Fibroblast of gingiva (primary cell): ENCODE data around the gene CFHR5.
"Not testable (repeated sequence)": the region's sequence is repeated elsewhere in the genome, so short reads cannot be mapped to it uniquely, and the experiment has no call there.

Source experiments
- DNase-seq: peaks from one replicate; pipeline ENCODE4 v3.0.0-alpha.2; 2011; ENCODE audit warnings: low read depth

CFHR5 gene

GRCh38 chr1:196977278-196977677, at the start of gene CFHR5:
Gene CFHR5 (plus strand): TSS chr1:196977556. CDS start chr1:196977665, 109 bp downstream.
- no peak for DNase-seq

- not testable (repeated sequence) for DNase-seq
These were observed 44.5 kb upstream of the CFHR5 start for GRCh38 chr1:196932853-196933252.

DNA sequence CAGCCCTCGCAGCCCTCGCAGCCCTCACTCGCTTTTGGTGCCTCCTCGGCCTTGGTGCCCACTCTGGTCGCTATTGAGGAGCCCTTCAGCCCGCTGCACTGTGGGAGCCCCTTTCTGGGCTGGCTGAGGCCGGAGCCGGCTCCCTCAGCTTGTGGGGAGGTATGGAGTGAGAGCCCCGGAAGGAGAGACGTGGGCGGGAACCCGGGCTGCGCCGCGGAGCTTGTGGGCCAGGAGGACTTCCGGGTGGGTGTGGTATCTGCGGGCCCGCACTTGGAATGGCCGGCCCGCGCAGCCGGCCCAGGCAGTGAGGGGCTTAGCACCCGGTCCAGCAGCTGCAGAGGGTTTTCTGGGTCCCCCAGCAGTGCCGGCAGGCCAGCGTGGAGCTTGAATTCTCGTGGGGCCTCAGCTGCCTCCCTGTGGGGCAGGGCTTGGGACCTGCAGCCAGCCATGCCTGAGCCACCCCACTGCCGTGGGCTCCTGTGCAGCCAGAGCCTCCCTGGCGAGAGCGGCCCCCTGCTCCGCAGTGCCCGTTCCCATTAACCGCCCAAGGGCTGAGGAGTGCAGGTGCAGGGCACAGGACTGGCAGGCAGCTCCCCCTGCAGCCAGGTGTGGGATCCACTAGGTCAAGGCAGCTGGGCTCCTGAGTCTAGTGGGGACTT, 43.7 kb upstream of the CFHR5 start:
- no peak for DNase-seq

DNA sequence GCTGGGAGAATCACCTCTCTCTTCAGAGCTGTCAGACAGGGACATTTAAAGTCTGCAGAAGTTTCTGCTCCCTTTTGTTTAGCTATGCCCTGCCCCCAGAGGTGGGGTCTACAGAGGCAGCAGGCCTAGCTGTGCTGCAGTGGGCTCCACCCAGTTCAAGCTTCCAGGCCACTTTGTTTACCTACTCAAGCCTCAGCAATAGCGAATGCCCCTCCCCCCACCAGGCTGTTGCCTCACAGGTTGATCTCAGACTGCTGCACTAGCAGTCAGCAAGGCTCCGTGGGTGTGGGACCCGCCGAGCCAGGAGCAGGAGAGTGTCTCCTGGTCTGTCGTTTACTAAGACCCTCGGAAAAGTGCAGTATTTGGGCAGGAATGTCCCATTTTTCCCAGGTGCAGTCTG, 35.9 kb upstream of the CFHR5 start:
- DNase-seq: not testable (repeated sequence)

- DNase-seq: not testable (repeated sequence)
These were observed 33.8 kb upstream of the CFHR5 start, which contains the start of gene CFHR2 for GRCh38 chr1:196943568-196943967. Gene CFHR2 (plus strand): TSS chr1:196943738. CDS start chr1:196943881, 143 bp downstream.

GRCh38 chr1:196951711-196952394, 25.5 kb upstream of the CFHR5 start:
- DNase-seq: no peak

DNA sequence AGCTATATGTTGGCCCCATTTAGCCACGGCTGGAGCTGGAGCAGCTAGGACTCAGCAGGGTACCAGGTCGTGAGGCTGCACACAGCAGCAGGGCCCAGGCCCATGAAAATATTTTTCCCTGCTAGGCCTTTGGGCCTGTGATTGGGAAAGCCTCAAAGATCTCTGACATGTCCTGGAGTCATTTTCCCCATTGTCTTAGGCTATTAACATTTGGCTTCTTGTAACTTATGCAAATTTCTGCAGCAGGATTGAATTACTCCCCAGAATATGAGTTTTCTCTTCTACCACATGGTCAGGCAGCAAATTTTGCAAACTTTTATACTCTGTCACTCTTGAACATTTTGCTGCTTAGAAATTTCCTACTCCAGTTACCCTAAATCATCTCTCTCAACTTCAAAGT, 22.6 kb upstream of the CFHR5 start:
- no peak for DNase-seq

GRCh38 chr1:196955926-196956325, 21.4 kb upstream of the CFHR5 start:
- no peak for DNase-seq

DNA sequence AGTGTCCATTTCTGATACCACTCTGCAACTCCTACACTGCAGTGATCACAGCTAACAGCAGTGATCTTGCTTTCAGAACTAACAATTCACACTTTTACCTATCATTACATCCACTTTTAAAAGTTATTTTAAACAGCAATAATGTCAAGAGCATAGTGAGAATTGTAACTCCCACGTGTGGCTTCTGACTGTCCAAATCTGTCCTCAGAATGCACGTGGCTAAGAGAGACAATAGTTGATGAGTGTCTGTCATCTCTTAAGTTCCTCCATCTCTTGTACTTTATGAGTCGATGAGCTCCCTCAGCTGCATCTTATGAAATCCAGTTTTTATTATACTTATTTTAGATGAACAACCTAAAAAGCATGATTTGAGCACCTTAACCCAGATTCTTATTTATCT, 16.5 kb upstream of the CFHR5 start:
- DNase-seq: no peak

- no peak for DNase-seq
These were observed 7.2 kb upstream of the CFHR5 start for GRCh38 chr1:196970182-196970581.

DNA sequence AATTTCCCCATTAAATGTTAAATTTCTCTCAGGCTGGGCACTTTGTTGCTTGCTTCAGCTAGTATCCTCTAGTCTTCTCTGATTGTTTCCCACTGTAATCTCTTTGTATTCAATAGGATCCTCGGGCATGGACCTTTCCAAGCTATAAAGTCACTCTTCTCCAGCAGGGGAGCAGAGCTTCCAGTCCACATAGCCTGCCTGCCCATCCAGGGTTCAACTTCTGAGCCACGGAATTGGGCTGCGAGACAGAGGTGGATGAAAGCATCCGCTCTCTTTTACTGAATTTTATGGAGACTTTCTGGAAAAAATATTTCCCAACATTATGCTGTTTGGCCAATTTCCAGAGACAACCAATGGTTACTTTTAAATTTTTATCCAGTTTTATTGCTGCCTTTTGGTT, 1.1 kb upstream of the CFHR5 start:
- no peak for DNase-seq

DNA sequence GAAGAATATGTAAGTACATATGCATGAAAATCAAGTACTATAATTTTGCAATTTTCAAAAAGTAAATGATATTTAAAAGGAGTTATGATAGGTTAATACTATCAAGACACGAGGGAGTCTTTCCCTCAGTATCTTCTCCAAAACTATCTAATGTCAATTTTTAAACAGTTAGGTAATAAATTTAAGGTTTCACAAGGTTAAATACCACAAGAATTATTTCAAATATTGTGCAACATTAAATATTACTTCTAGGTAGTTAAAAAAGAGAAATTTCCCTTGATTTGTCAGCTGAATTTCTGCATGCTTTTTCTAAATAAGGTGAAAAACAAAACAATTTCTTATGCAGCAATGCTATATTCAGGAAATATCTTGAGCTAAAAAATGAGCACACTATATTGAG, 3.5 kb downstream of the CFHR5 start:
- DNase-seq: no peak

- DNase-seq: not testable (repeated sequence)
These were observed 4.9 kb downstream of the CFHR5 start for GRCh38 chr1:196982247-196982646.

DNA sequence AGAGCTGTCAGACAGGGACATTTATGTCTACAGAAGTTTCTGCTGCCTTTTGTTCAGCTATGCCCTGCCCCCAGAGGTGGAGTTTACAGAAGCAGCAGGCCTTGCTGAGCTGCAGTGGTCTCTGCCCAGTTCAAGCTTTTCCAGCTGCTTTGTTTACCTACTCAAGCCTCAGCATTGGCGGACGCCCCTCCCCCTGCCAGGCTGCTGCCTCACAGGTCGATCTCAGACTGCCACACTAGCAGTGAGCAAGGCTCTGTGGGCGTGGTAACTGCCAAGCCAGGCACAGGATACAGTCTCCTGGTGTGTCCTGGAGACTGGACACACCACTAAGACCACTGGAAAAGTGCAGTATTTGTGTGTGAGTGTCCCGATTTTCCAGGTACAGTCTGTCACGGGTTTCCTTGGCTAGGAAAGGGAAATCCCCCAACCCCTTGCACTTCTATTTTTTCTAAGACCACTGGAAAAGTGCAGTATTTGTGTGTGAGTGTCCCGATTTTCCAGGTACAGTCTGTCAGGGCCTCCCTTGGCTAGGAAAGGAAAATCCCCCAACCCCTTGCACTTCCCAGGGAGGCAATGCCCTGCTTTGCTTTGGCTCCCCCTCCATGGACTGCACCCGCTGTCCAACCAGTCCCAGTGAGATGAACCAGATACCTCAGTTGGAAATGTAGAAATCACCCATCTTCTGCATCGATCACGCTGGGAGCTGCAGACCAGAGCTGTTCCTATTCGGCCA, 14.7 kb downstream of the CFHR5 start:
- DNase-seq: not testable (repeated sequence)

- no peak for DNase-seq
These were observed 16.6 kb downstream of the CFHR5 start for GRCh38 chr1:196993916-196994315.

GRCh38 chr1:196997423-196997822, 20.1 kb downstream of the CFHR5 start:
- DNase-seq: peak; percentile 34

- no peak for DNase-seq
These were observed 24.5 kb downstream of the CFHR5 start for GRCh38 chr1:197001828-197002227.

DNA sequence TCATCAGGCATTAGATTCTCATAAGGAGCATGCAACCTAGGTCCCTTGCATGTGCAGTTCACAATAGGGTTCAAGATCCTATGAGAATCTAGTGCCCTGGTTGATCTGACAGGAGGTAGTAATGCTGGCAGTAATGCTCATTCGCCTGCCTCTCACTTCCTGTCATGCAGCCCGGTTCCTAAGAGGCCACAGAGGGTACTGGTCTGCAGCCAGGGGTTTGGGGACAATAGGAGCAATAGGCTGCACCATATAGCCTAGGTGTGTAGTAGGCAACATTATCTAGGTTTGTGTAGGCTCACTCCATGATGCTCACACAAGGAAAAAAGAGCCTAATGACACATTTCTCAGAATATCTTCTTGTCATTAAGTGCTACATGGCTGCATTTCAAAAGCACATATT, 25.8 kb downstream of the CFHR5 start:
- no peak for DNase-seq

- DNase-seq: no peak
These were observed 31.5 kb downstream of the CFHR5 start for GRCh38 chr1:197008861-197009260.

DNA sequence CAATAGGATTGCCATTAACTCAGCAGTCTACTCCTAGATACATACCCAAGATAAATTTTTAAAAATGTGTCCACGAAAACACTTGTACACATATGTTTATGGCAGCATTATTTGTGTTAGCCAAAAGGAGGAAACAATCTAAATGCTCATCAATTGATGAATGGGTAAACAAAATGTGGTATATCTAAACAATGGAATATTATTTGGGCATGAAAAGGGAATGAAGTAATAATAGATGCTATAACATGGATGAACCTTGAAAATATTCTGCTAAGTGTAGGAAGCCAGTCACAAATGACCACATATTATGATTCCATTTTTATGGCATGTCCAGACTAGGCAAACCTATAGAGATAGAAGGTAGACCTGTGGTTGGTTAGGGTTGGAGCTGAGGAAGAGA, 34.3 kb downstream of the CFHR5 start:
- no peak for DNase-seq

DNA sequence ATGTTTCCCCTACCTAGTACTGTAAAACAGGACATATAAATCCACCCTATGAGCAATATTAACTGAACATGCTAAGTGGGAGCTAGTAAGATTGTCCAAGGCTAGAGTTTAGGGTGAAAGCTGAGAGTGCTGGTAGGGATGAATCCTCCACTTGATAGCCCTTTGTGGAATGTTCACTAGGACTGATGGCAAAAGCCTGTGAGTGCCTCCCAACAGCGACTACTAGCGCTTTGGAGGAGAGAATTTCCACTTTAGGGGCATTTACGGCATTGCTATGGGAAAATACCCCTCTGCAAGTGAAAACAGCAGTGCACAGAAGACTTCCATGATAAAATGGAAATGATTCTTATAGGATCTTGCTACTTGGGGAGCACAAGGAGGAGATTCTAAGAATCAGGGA, 35.9 kb downstream of the CFHR5 start:
- no peak for DNase-seq

DNA sequence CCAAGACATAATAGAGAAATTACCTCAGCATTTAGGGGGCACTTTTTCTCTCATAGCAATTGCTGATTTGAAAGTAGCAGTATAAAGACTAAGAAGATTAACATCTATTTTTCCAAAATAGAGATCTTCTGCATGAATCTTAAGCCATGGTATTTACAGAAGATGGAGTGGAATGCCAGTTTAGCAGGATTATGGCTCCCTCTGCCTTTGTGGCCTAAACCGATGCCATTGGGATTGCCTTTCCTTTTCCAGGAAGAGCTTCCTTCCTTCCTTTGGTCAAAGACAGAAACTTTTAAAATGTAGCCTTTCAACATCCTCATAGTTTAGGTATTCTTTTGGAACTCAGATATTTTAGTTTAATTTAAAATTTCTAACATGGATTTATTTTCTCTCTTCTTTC, 39.4 kb downstream of the CFHR5 start:
- DNase-seq: no peak

DNA sequence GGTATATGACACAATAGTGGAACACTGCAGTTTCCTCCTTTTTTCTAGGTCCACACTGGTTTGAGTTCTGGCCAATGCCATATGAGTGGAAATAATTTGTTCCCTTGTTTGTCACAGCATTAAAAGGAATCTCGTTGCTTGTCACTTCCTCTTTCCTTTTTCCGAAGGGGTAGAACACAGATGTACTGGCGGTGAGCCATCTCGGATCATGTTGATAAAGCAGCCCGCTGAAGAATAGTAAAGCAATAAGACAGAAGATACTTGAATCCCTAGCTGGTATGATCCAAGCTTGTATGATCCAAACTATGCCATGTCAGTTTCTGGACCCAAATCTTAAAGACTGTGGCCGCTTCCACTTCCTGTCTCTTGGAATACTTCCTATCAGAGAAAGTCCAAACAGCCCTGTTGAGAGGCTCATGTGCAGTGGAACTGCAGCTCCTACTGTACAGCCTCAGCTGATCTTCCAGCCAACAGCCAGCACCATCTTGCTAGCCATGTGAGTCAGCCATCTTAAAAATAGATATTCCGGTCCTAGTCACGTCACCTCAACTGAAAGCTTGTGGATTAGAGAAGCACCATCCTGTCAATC, 40.3 kb downstream of the CFHR5 start:
- DNase-seq: no peak
